A549 (cell line): ENCODE data around the gene TTC33. TPM values are rescaled to one million over a fixed set of nuclear protein-coding genes. Genes with fewer than 3 reads are reported as not detected.

Experiments
- ATAC-seq, 2 experiments: fragments of 200-7000 bp in 1 of 2; fragments of >200 bp in 1 of 2; cut with Nextera tagmentation in 1 of 2; cut with Tn5 transposase in 1 of 2; 3 replicates each; pipeline versions ENCODE4 v1.8.0 to v1.9.1; 2018 to 2020; ENCODE audit warnings: mild to moderate bottlenecking in 1 of 2, moderate library complexity in 1 of 2
- CTCF ChIA-PET: fragments of 300-600 bp; sonication (Branson Sonifier 250); formaldehyde crosslinking; extraction: SDS; loops from one replicate; lab custom pipeline; 2021; ENCODE audit warnings: antibody characterized with exemption, inconsistent platforms; lab: Yijun Ruan, JAX
- POLR2A ChIA-PET: fragments of 350-600 bp; formaldehyde crosslinking; extraction: SDS; loops from one replicate; lab custom pipeline; 2021; ENCODE audit warnings: antibody characterized with exemption, inconsistent platforms; lab: Yijun Ruan, JAX
- DNase-seq, 2 experiments: peaks; one replicate each; pipeline versions ENCODE4 v3.0.0 to v3.0.0-alpha.2; 2011 to 2016; ENCODE audit warnings: low read depth in 1 of 2, low spot score in 1 of 2
- FAIRE-seq: peaks from 2 replicates; lab custom pipeline; 2011; peaks lifted over from hg19 to GRCh38; lab: Jason Lieb, UNC
- H3K27ac ChIP-seq, 2 experiments: fragments of >200 bp; sonication (Bioruptor Twin); formaldehyde crosslinking; 3 replicates each; pipeline ENCODE4 v1.5.1; 2016 to 2017
- H3K4me1 ChIP-seq: fragments of >200 bp; sonication (Bioruptor Twin); formaldehyde crosslinking; 3 replicates; pipeline ENCODE4 v1.6.1; 2016
- H3K4me2 ChIP-seq: fragments of >200 bp; sonication (Bioruptor Twin); formaldehyde crosslinking; 3 replicates; pipeline ENCODE4 v1.6.1; 2016
- H3K4me3 ChIP-seq: fragments of >200 bp; sonication (Bioruptor Twin); formaldehyde crosslinking; 3 replicates; pipeline ENCODE4 v1.5.1; 2016
- H3K9me3 ChIP-seq: fragments of >200 bp; sonication (Bioruptor Twin); formaldehyde crosslinking; 3 replicates; pipeline ENCODE4 v1.6.1; 2016
- CBX8 ChIP-seq: fragments of 200-600 bp; sonication (generic); IDR thresholded peaks from 2 replicates; pipeline ENCODE4 v1.6.1; 2016
- CHD2 ChIP-seq: fragments of 150-350 bp; IDR thresholded peaks from 2 replicates; pipeline ENCODE4 v1.6.1; 2014; ENCODE audit warnings: low read length; ENCODE audit not compliant: partially characterized antibody
- CHD4 ChIP-seq: fragments of 200-600 bp; sonication (generic); IDR thresholded peaks from 2 replicates; pipeline ENCODE4 v1.6.1; 2016; ENCODE audit warnings: antibody characterized with exemption, mild to moderate bottlenecking, borderline replicate concordance
- CTCF ChIP-seq: fragments of >200 bp; sonication (Bioruptor Twin); formaldehyde crosslinking; IDR thresholded peaks from 3 replicates; pipeline ENCODE4 v1.5.1; 2016
- E2F6 ChIP-seq: IDR thresholded peaks from 2 replicates; pipeline ENCODE4 v1.6.1; 2012; ENCODE audit warnings: low read depth, borderline replicate concordance
- EHMT2 ChIP-seq: fragments of 200-600 bp; sonication (generic); IDR thresholded peaks from 2 replicates; pipeline ENCODE4 v1.6.1; 2016; ENCODE audit warnings: antibody characterized with exemption, low read depth, mild to moderate bottlenecking, moderate library complexity
- EP300 ChIP-seq, 2 experiments: fragments of >200 bp; sonication (Bioruptor Twin); formaldehyde crosslinking; IDR thresholded peaks; 2 replicates in 1 of 2; 3 replicates in 1 of 2; pipeline ENCODE4 v1.6.1; 2016 to 2017
- ESRRA ChIP-seq: fragments of 150-350 bp; IDR thresholded peaks from 2 replicates; pipeline ENCODE4 v1.6.1; 2014; ENCODE audit warnings: mild to moderate bottlenecking, low read length, borderline replicate concordance
- FOSL2 ChIP-seq, 2 experiments: fragments of 450-650 bp in 1 of 2; fragments of >200 bp in 1 of 2; sonication (Bioruptor Twin) in 1 of 2; formaldehyde crosslinking; IDR thresholded peaks; 2 replicates each; pipeline versions ENCODE4 v1.5.0 to v1.6.1; 2016 to 2020; ENCODE audit warnings: mild to moderate bottlenecking in 1 of 2, moderate library complexity in 1 of 2
- FOXS1 ChIP-seq: fragments of 250-450 bp; sonication (Bioruptor Pico); IDR thresholded peaks from 2 replicates; pipeline ENCODE4 v1.5.0; 2020; ENCODE audit warnings: mild to moderate bottlenecking, moderate library complexity
- HDAC2 ChIP-seq: fragments of 200-600 bp; sonication (generic); IDR thresholded peaks from 2 replicates; pipeline ENCODE4 v1.6.1; 2016
- HES2 ChIP-seq: fragments of >200 bp; sonication (Bioruptor Twin); formaldehyde crosslinking; IDR thresholded peaks from 2 replicates; pipeline ENCODE4 v1.6.1; 2016
- HMGXB4 ChIP-seq: fragments of 250-450 bp; sonication (Bioruptor Pico); IDR thresholded peaks from 2 replicates; pipeline ENCODE4 v1.5.0; 2021; ENCODE audit warnings: mild to moderate bottlenecking, moderate library complexity, borderline replicate concordance
- HOXB5 ChIP-seq: fragments of 250-450 bp; sonication (Bioruptor Pico); IDR thresholded peaks from 2 replicates; pipeline ENCODE4 v1.5.0; 2020; ENCODE audit warnings: mild to moderate bottlenecking, moderate library complexity
- JUN ChIP-seq, 2 experiments: fragments of >200 bp; sonication (Bioruptor Twin); formaldehyde crosslinking; IDR thresholded peaks; 2 replicates in 1 of 2; 3 replicates in 1 of 2; pipeline ENCODE4 v1.6.1; 2016 to 2017
- KDM1A ChIP-seq: fragments of 200-600 bp; sonication (generic); IDR thresholded peaks from 2 replicates; pipeline ENCODE4 v1.6.1; 2016; ENCODE audit warnings: low read depth, mild to moderate bottlenecking
- KDM5A ChIP-seq: fragments of 200-600 bp; sonication (generic); IDR thresholded peaks from 2 replicates; pipeline ENCODE4 v1.6.1; 2016; ENCODE audit warnings: antibody characterized with exemption, mild to moderate bottlenecking
- MAFK ChIP-seq: fragments of 450-650 bp; IDR thresholded peaks from 2 replicates; pipeline ENCODE4 v1.6.1; 2014; ENCODE audit not compliant: partially characterized antibody
- NR3C1 ChIP-seq: fragments of >200 bp; sonication (Bioruptor Twin); formaldehyde crosslinking; IDR thresholded peaks from 3 replicates; pipeline ENCODE4 v1.6.1; 2017
- PBX3 ChIP-seq: IDR thresholded peaks from 2 replicates; pipeline ENCODE4 v1.6.1; 2012
- PHF8 ChIP-seq: fragments of 200-600 bp; sonication (generic); IDR thresholded peaks from 2 replicates; pipeline ENCODE4 v1.6.1; 2016; ENCODE audit warnings: low read depth, mild to moderate bottlenecking, antibody characterized with exemption, moderate library complexity, borderline replicate concordance
- POLR2A ChIP-seq: IDR thresholded peaks from 2 replicates; pipeline ENCODE4 v1.6.1; 2012; ENCODE audit warnings: mild to moderate bottlenecking, low read length
- RARB ChIP-seq: fragments of 250-450 bp; sonication (Bioruptor Pico); IDR thresholded peaks from 2 replicates; pipeline ENCODE4 v1.8.0; 2021; ENCODE audit warnings: mild to moderate bottlenecking, moderate library complexity
- RNF2 ChIP-seq: fragments of 200-600 bp; sonication (generic); IDR thresholded peaks from 2 replicates; pipeline ENCODE4 v1.6.1; 2016; ENCODE audit warnings: low read depth, mild to moderate bottlenecking, antibody characterized with exemption, moderate library complexity, borderline replicate concordance
- SMC3 ChIP-seq: fragments of >200 bp; sonication (Bioruptor Twin); formaldehyde crosslinking; IDR thresholded peaks from 3 replicates; pipeline ENCODE4 v1.6.1; 2018; ENCODE audit warnings: inconsistent platforms
- SREBF2 ChIP-seq: fragments of 450-650 bp; IDR thresholded peaks from 2 replicates; pipeline ENCODE4 v1.6.1; 2014; ENCODE audit warnings: mild to moderate bottlenecking, moderate library complexity
- TP53 ChIP-seq: fragments of 250-450 bp; sonication (Bioruptor Pico); IDR thresholded peaks from 2 replicates; pipeline ENCODE4 v1.5.0; 2021; ENCODE audit warnings: mild to moderate bottlenecking, moderate library complexity
- USF2 ChIP-seq: fragments of 450-650 bp; IDR thresholded peaks from 2 replicates; pipeline ENCODE4 v1.6.1; 2014; ENCODE audit warnings: antibody characterized with exemption
- ZC3H11A ChIP-seq: fragments of 450-650 bp; IDR thresholded peaks from 2 replicates; pipeline ENCODE4 v1.6.1; 2014; ENCODE audit warnings: antibody characterized with exemption, mild to moderate bottlenecking
- ZNF302 ChIP-seq: fragments of 250-450 bp; sonication (Bioruptor Pico); IDR thresholded peaks from 2 replicates; pipeline ENCODE4 v1.9.0; 2021; ENCODE audit warnings: inconsistent platforms, mild to moderate bottlenecking, moderate library complexity
- polyA plus RNA-seq, 4 experiments: library from polyadenylated mRNA; depleted of rRNA in 3 of 4; stranded (reverse); fragments of >200 nt; fragmentation: RNase III in 1 of 4; extraction: RNeasy Plus Mini Kit Qiagen cat#74134 plus additional on column Dnase treatment in 1 of 4; gene quantifications; 2 replicates in 3 of 4; 3 replicates in 1 of 4; pipeline ENCODE4 v1.2.3, GENCODE V29; 2011 to 2017

TTC33 gene
- polyA plus RNA-seq, 2 of the 4 experiments (the other 2 are of a cell fraction) = 17.1 to 19.8 TPM

GRCh38 chr5:40551496-40552491 is 204.0 kb downstream of the TTC33 start (continued):
- TF ChIP-seq RARB (no peak), KDM1A (no peak), POLR2A (no peak), MAFK (peak; percentile 67), ZC3H11A (no peak), HES2 (0 out of 2 replicates have a peak, but pooled peaks have one; percentile 27), ZNF302 (CRISPR knock-in tag) (no peak), E2F6 (no peak), ESRRA (no peak), EHMT2 (no peak), FOSL2 (IDR thresholded peaks at IDR 0.05) (peak; percentile 88), FOSL2 (CRISPR knock-in tag; IDR thresholded peaks at IDR 0.05) (peak; percentile 91), HDAC2 (no peak), SMC3 (peak; percentile 55; the same call in 1 of the 3 replicates), NR3C1 (no peak; the same call in 2 of the 3 replicates), RNF2 (no peak), CBX8 (no peak), CTCF (no peak)

- TF ChIP-seq EHMT2 (no peak), ZNF302 (CRISPR knock-in tag) (no peak), CBX8 (no peak), PHF8 (no peak), FOXS1 (CRISPR knock-in tag) (no peak), KDM5A (no peak), TP53 (CRISPR knock-in tag) (no peak), SREBF2 (no peak), RARB (no peak), CHD2 (no peak), JUN (IDR thresholded peaks at IDR 0.05) (no peak), PBX3 (no peak), HMGXB4 (CRISPR knock-in tag) (no peak), HDAC2 (no peak), USF2 (no peak), E2F6 (no peak), EP300 (IDR thresholded peaks at IDR 0.05) (no peak), CHD4 (no peak), HOXB5 (CRISPR knock-in tag) (no peak), HES2 (no peak)
- peaks cover 66% of the 10 kb centered on the region for H3K4me1 ChIP-seq
- peaks cover 2% of the 10 kb centered on the region; the same call in 1 of the 3 replicates for H3K9me3 ChIP-seq
- no peak for FAIRE-seq
- DNase-seq = no peak
- ATAC-seq = no peak
- CTCF ChIA-PET = no interaction called here
- H3K4me3 ChIP-seq = no peak overlapping the region
- no peak overlapping the region for H3K4me2 ChIP-seq
- POLR2A ChIA-PET = no interaction called here
- peak overlapping the region; percentile 29 to 81; a peak in 3 of 6 replicates for H3K27ac ChIP-seq
Measured at GRCh38 chr5:40550481-40550880, 205.3 kb downstream of the TTC33 start.
